22Rv1 (cell line): Measurements from ENCODE around the gene PRMT2.
"Not testable (repeated sequence)": the region's sequence is repeated elsewhere in the genome, so short reads cannot be mapped to it uniquely, and the experiment has no call there.

Experiments
- H3K27ac ChIP-seq: fragments of 450-650 bp; 2 replicates; pipeline ENCODE4 v1.5.1; 2017
- CTCF ChIP-seq: fragments of 450-650 bp; IDR thresholded peaks from 2 replicates; pipeline ENCODE4 v1.5.1; 2017; ENCODE audit warnings: mild to moderate bottlenecking
- ZFX ChIP-seq: fragments of 450-650 bp; IDR thresholded peaks from 2 replicates; pipeline ENCODE4 v1.6.1; 2017; ENCODE audit warnings: antibody characterized with exemption, borderline replicate concordance

Gene PRMT2

GRCh38 chr21:46624050-46624449 is 11.4 kb upstream of the PRMT2 start:
- no peak for TF ChIP-seq CTCF
- TF ChIP-seq ZFX, result no peak
- no peak overlapping the region for H3K27ac ChIP-seq

DNA sequence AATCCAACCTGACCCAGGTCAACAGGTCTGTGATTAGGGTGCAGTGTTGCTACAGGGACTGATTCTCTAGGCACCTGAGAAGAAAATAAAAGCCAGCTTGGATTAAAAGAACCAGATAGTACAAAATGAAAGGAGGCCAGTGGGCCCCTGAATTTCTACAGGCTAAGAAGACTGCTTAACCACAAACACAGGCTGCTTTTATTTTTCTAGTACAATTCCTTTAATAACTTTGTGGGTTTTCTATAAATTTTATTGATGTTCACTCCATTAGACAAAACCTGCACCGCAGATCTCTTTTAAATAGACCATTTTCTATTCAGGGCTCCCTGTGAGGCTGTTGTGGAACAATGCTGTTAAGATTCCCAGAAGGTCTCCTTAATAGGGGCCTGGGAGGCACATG is 9.7 kb upstream of the PRMT2 start:
- TF ChIP-seq CTCF, result no peak
- TF ChIP-seq ZFX, result no peak
- no peak overlapping the region for H3K27ac ChIP-seq

- no peak overlapping the region for H3K27ac ChIP-seq
- TF ChIP-seq CTCF (no peak), ZFX (no peak)
Observed at GRCh38 chr21:46626536-46626935, 8.9 kb upstream of the PRMT2 start.

DNA sequence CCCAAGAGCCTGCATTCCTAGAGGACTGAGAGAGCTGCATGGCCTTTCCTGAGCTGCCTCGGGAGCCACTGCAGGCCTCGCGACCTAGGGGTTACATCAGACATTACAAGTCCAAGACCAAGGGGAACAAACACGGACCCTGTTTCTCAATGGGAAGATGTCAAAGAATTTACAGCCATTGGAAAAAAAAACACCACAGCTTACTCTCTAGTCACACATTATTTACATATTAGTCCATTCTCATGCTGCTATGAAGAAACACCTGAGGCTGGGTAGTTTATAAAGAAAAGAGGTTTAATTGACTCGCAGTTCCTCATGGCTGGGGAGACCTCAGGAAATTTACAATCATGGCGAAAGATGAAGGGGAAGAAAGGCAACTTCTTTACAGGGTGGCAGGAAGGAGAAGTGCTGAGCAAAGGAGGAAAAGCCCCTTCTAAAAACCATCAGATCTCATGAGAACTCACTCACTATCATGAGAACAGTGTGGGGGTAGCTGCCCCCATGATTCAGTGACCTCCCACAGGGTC is 8.4 kb upstream of the PRMT2 start:
- TF ChIP-seq ZFX (no peak), CTCF (no peak)
- no peak overlapping the region for H3K27ac ChIP-seq

DNA sequence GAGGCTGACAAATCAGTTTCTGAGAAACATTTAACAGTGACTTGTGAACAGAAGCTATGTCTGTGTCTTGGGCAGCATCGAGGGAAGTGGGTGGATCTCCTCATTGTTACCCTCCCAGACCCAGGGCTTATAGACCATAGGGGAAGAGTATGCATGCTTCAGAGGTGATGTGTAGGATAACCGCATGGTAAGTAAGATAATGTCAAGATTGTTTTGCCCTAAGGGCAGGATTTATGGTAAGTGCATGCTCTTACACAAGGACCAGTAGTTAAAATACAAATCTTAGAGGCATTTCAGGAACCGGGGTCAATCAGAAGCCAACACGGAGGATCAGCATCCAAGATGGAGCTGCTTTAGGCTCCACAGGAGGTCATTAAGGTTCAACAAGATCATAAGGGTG is 7.7 kb upstream of the PRMT2 start:
- no peak for TF ChIP-seq CTCF
- no peak for TF ChIP-seq ZFX

GRCh38 chr21:46628868-46629267 is 6.6 kb upstream of the PRMT2 start:
- TF ChIP-seq ZFX (no peak), CTCF (no peak)
- no peak overlapping the region for H3K27ac ChIP-seq

More for the DNA sequence above, 7.7 kb upstream of the PRMT2 start:
- no peak overlapping the region for H3K27ac ChIP-seq

DNA sequence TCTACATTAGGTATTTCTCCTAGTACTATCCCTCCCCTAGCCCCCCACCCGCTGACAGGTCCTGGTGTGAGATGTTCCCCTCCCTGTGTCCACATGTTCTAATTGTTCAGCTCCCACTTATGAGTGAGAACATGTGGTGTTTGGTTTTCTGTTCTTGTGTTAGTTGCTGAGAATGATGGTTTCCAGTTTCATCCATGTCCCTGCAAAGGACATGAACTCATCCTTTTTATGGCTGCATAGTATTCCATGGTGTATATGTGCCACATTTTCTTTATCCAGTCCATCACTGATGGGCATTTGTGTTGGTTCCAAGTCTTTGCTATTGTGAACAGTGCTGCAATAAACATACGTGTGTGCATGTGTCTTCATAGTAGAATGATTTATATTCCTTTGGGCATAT is 4.6 kb upstream of the PRMT2 start:
- not testable (repeated sequence) for H3K27ac ChIP-seq

DNA sequence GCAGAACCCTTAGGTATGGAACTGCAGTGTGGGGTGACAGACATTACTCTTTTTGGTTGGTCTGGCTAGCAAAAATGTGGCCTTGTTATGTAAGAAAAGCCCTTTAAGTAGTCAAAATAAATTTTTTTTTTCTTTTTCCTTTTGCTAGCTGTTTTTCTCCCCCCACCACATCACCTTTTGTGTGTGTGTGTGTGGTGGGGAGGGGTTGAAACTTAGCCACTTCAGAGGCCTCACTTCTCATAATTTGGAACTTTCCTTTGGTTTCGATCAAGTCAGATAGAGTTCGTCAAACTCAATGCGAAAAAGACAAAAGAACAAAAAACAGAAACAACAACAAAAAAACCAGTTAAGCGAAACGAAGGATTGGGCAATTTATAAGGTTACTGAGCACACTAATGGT is 1.9 kb upstream of the PRMT2 start:
- H3K27ac ChIP-seq, result no peak overlapping the region
- TF ChIP-seq ZFX (no peak), CTCF (no peak)
